Keratinocyte (primary cell): ENCODE results near the gene AK8. TPM values are rescaled to one million over a fixed set of nuclear protein-coding genes. Genes with fewer than 3 reads are reported as not detected.

Experiments used
- DNase-seq: peaks from one replicate; pipeline ENCODE4 v3.0.0-alpha.2; 2011; ENCODE audit warnings: low read depth, missing footprints, low spot score
- FAIRE-seq: peaks from 2 replicates; lab custom pipeline; 2011; peaks lifted over from hg19 to GRCh38; lab: Jason Lieb, UNC
- H2AFZ ChIP-seq: 2 replicates; pipeline ENCODE4 v1.6.0; 2012; ENCODE audit warnings: low read length, control low read depth, inconsistent platforms; ENCODE audit not compliant: control insufficient read depth
- H3K27ac ChIP-seq: 2 replicates; pipeline ENCODE4 v1.5.1; 2011; ENCODE audit warnings: low read length; ENCODE audit not compliant: control insufficient read depth, insufficient read depth
- H3K27me3 ChIP-seq: 3 replicates; pipeline ENCODE4 v1.6.0; 2011; ENCODE audit warnings: low read length; ENCODE audit not compliant: control insufficient read depth, insufficient read depth; ENCODE audit errors: extremely low read depth
- H3K36me3 ChIP-seq, 2 experiments: 2 replicates in 1 of 2; 3 replicates in 1 of 2; pipeline ENCODE4 v1.5.1; 2011; ENCODE audit warnings: low read length in 2 of 2, mild to moderate bottlenecking in 1 of 2; ENCODE audit not compliant: control insufficient read depth in 2 of 2, insufficient read depth in 2 of 2; ENCODE audit errors: extremely low read depth in 1 of 2
- H3K4me1 ChIP-seq: 3 replicates; pipeline ENCODE4 v1.5.1; 2011; ENCODE audit warnings: low read length; ENCODE audit not compliant: control insufficient read depth, insufficient read depth; ENCODE audit errors: extremely low read depth
- H3K4me2 ChIP-seq: 3 replicates; pipeline ENCODE4 v1.6.0; 2011; ENCODE audit warnings: low read depth, low read length; ENCODE audit not compliant: control insufficient read depth, insufficient read depth; ENCODE audit errors: extremely low read depth
- H3K4me3 ChIP-seq, 3 experiments: fragments of 200-600 bp in 1 of 3; sonication (generic) in 1 of 3; 2 replicates in 2 of 3; 3 replicates in 1 of 3; pipeline ENCODE4 v1.5.1; 2011 to 2016; ENCODE audit warnings: low read length in 3 of 3, mild to moderate bottlenecking in 3 of 3, control low read depth in 2 of 3, inconsistent platforms in 1 of 3, low read depth in 1 of 3, mixed read lengths in 1 of 3, mixed run types in 1 of 3, moderate library complexity in 1 of 3; ENCODE audit not compliant: control insufficient read depth in 2 of 3, insufficient read depth in 2 of 3; ENCODE audit errors: extremely low read depth in 1 of 3
- H3K79me2 ChIP-seq: 2 replicates; pipeline ENCODE4 v1.6.0; 2012; ENCODE audit warnings: low read length; ENCODE audit not compliant: control insufficient read depth, insufficient read depth
- H3K9ac ChIP-seq: 3 replicates; pipeline ENCODE4 v1.6.0; 2011; ENCODE audit warnings: low read length; ENCODE audit not compliant: control insufficient read depth, insufficient read depth; ENCODE audit errors: extremely low read depth
- H3K9me1 ChIP-seq: 3 replicates; pipeline ENCODE4 v1.6.0; 2011; ENCODE audit warnings: low read length; ENCODE audit not compliant: control insufficient read depth, insufficient read depth; ENCODE audit errors: extremely low read depth
- H3K9me3 ChIP-seq: 2 replicates; pipeline ENCODE4 v1.5.1; 2012; ENCODE audit warnings: low read depth, low read length; ENCODE audit not compliant: control insufficient read depth
- H4K20me1 ChIP-seq: 3 replicates; pipeline ENCODE4 v1.6.0; 2011; ENCODE audit warnings: low read length; ENCODE audit not compliant: control insufficient read depth, insufficient read depth; ENCODE audit errors: extremely low read depth
- EZH2 ChIP-seq: IDR thresholded peaks from one replicate; pipeline ENCODE4 v1.6.1; 2012; ENCODE audit warnings: inconsistent platforms, mild to moderate bottlenecking, low read length, moderate library complexity
- dilution Hi-C: fragments of 300-500 bp; cut with MboI; formaldehyde crosslinking; loops from one replicate; pipeline ENCODE4 v1.7.0; 2020; ENCODE audit warnings: low sequenced_read_pairs; ENCODE audit not compliant: extremely low pct_ligation_motif_present
- polyA plus RNA-seq, 5 experiments: library from polyadenylated mRNA; depleted of rRNA in 3 of 5; stranded (reverse) in 3 of 5; stranded (forward) in 1 of 5; unstranded in 1 of 5; fragments of >200 nt; gene quantifications; 1 replicate in 1 of 5; 2 replicates in 3 of 5; 3 replicates in 1 of 5; pipeline versions ENCODE4 v1.2.1 to v1.2.3, GENCODE V29; 2011 to 2012; ENCODE audit warnings: missing spikeins in 2 of 5, low read depth in 1 of 5, low replicate concordance in 1 of 5
- TF ChIP-seq, protein P1 (sequence below), 3 experiments: IDR thresholded peaks in 1 of 3; conservative IDR thresholded peaks in 1 of 3; optimal IDR thresholded peaks in 1 of 3; 2 replicates in 2 of 3; 3 replicates in 1 of 3; pipeline versions ENCODE3 to v1.5.1; 2011; ENCODE audit warnings: low read length in 3 of 3, mild to moderate bottlenecking in 3 of 3, moderate library complexity in 2 of 3, control low read depth in 1 of 3, inconsistent platforms in 1 of 3; ENCODE audit not compliant: insufficient read depth in 2 of 3; ENCODE audit errors: extremely low read depth in 1 of 3

The AK8 gene
- polyA plus RNA-seq, 1 donor (not counting 4 experiments of a cell fraction or from before 2014, with no cell fraction given): 0.24 TPM

DNA sequence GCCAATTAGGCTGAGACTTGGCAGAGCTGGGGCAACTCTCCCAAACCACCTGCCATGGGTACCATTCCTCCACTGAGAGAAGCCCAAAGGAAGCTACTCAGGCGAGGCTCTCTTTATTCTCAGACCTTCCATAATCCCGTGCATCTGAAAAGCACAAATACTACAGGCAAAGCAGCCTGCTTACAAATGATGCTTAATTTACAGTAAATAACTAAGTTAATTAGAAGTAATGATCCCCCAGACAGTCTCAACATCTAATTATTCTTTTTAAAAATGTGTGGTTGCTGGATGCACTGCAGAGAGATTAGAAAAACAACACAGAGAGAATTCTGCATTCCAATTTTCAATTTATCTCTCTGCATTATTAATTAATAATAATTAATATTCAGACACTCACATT lies 53.1 kb downstream of the AK8 start:
- Histone ChIP-seq H4K20me1 (no peaks in the 10 kb centered on the region), H3K9me1 (no peaks in the 10 kb centered on the region), H3K9ac (no peak overlapping the region), H3K36me3 (no peaks in the 10 kb centered on the region), H2AFZ (no peak overlapping the region), H3K27ac (no peak overlapping the region), H3K27me3 (no peaks in the 10 kb centered on the region), H3K4me2 (no peak overlapping the region), H3K9me3 (no peaks in the 10 kb centered on the region), H3K4me3 (no peak overlapping the region), H3K79me2 (no peaks in the 10 kb centered on the region), H3K4me1 (no peaks in the 10 kb centered on the region)
- DNase-seq: no peak
- no peak for FAIRE-seq
- dilution Hi-C loops: no loop called here
- no peak for TF ChIP-seq EZH2
- TF ChIP-seq, protein P1, sequence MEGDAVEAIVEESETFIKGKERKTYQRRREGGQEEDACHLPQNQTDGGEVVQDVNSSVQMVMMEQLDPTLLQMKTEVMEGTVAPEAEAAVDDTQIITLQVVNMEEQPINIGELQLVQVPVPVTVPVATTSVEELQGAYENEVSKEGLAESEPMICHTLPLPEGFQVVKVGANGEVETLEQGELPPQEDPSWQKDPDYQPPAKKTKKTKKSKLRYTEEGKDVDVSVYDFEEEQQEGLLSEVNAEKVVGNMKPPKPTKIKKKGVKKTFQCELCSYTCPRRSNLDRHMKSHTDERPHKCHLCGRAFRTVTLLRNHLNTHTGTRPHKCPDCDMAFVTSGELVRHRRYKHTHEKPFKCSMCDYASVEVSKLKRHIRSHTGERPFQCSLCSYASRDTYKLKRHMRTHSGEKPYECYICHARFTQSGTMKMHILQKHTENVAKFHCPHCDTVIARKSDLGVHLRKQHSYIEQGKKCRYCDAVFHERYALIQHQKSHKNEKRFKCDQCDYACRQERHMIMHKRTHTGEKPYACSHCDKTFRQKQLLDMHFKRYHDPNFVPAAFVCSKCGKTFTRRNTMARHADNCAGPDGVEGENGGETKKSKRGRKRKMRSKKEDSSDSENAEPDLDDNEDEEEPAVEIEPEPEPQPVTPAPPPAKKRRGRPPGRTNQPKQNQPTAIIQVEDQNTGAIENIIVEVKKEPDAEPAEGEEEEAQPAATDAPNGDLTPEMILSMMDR (optimal IDR thresholded peaks at IDR 0.05 in 1 of 3, IDR thresholded peaks at IDR 0.05 in 1 of 3, conservative IDR thresholded peaks at IDR 0.05 in 1 of 3; ENCODE audit: extremely low read depth in 1 of 3, insufficient read depth in 2 of 3, low read length in 3 of 3): no peak

- Histone ChIP-seq H3K36me3 (no peaks in the 10 kb centered on the region), H3K9me3 (no peaks in the 10 kb centered on the region), H3K9me1 (no peaks in the 10 kb centered on the region), H3K4me1 (no peaks in the 10 kb centered on the region), H3K4me2 (no peak overlapping the region), H4K20me1 (no peaks in the 10 kb centered on the region), H3K9ac (no peak overlapping the region), H3K27ac (no peak overlapping the region), H3K4me3 (no peak overlapping the region), H3K27me3 (no peaks in the 10 kb centered on the region), H2AFZ (no peak overlapping the region), H3K79me2 (no peaks in the 10 kb centered on the region)
- FAIRE-seq (no peak), DNase-seq (no peak)
- no peak for TF ChIP-seq EZH2
- TF ChIP-seq, protein P1 (optimal IDR thresholded peaks at IDR 0.05 in 1 of 3, IDR thresholded peaks at IDR 0.05 in 1 of 3, conservative IDR thresholded peaks at IDR 0.05 in 1 of 3; ENCODE audit: extremely low read depth in 1 of 3, insufficient read depth in 2 of 3, low read length in 3 of 3): no peak
- dilution Hi-C loops: no loop called here
Observed at GRCh38 chr9:132824151-132824550, 53.9 kb downstream of the AK8 start.
